Aorta (tissue), 5 donors: ENCODE results near the gene VPS37C. TPM values are rescaled to one million over a fixed set of nuclear protein-coding genes. Genes with fewer than 3 reads are reported as not detected.

Experiments
- ATAC-seq: fragments of 200-7000 bp; cut with Tn5 transposase; one replicate; pipeline ENCODE4 v1.9.1; 2022; ENCODE audit warnings: moderate library complexity; ENCODE audit not compliant: low FRiP score
- DNase-seq, 2 donors: peaks; one replicate each; pipeline ENCODE4 v3.0.0-alpha.2; 2020
- H3K27ac ChIP-seq, 2 donors: one replicate each; pipeline ENCODE4 v1.5.1; 2013; ENCODE audit warnings: low read length in 2 of 2, mild to moderate bottlenecking in 2 of 2, moderate library complexity in 2 of 2, control low read depth in 1 of 2, inconsistent platforms in 1 of 2, low read depth in 1 of 2
- H3K27me3 ChIP-seq, 2 donors: one replicate each; pipeline ENCODE4 v1.6.1; 2013; ENCODE audit warnings: control low read depth in 1 of 2, low read length in 1 of 2, mild to moderate bottlenecking in 1 of 2, moderate library complexity in 1 of 2; ENCODE audit not compliant: insufficient read depth in 2 of 2, control insufficient read depth in 1 of 2
- H3K36me3 ChIP-seq, 2 donors: one replicate each; pipeline ENCODE4 v1.6.1; 2013; ENCODE audit warnings: control low read depth in 1 of 2, low read length in 1 of 2, mild to moderate bottlenecking in 1 of 2; ENCODE audit not compliant: insufficient read depth in 2 of 2, control insufficient read depth in 1 of 2
- H3K4me1 ChIP-seq, 2 donors: one replicate each; pipeline ENCODE4 v1.6.1; 2013; ENCODE audit warnings: low read length in 2 of 2, control low read depth in 1 of 2, mild to moderate bottlenecking in 1 of 2, moderate library complexity in 1 of 2; ENCODE audit not compliant: insufficient read depth in 2 of 2, control insufficient read depth in 1 of 2
- H3K4me3 ChIP-seq, 2 donors: one replicate each; pipeline ENCODE4 v1.5.1; 2013; ENCODE audit warnings: low read length in 2 of 2, control low read depth in 1 of 2, mild to moderate bottlenecking in 1 of 2
- H3K9me3 ChIP-seq: one replicate; pipeline ENCODE4 v1.6.1; 2013; ENCODE audit warnings: mild to moderate bottlenecking, low read length; ENCODE audit not compliant: control insufficient read depth
- WGBS, 2 donors: extraction: QIAGEN DNeasy Blood & Tissue Kit; methylation state at CpG; one replicate each; pipeline ENCODE4 v1.1.7; 2013; 5-methylcytosine and 5-hydroxymethylcytosine counted together
- intact Hi-C, 2 donors: fragments of 100-400 bp; cut with DNase I; formaldehyde crosslinking; loops; one replicate each; pipeline versions ENCODE4 v1.14.2 to v1.15.0; 2022
- polyA plus RNA-seq, 2 donors: library from polyadenylated mRNA; stranded (reverse); fragments of 200-250 nt; gene quantifications; one replicate each; pipeline ENCODE4 v1.2.3, GENCODE V29; 2013
- total RNA-seq, 2 donors: library from RNA; stranded (reverse); fragmentation: NEBNext Ultra II Directional; extraction: Animal tissue kit (Norgen Biotek cat#: 25700); gene quantifications; one replicate each; pipeline ENCODE4 v1.2.1, GENCODE V29; 2021
- donor health status: healthy with polysubstance abuse.
- donor health status: Bipolar disorder and iron deficiency.
- donor health status: DM: no; HTN: no; CAD: no.
- donor health status: DM: no; HTN: no; CAD: no.
- donor health status: DM: yes; HTN: yes; CAD: no.

The VPS37C gene
- total and polyA plus RNA-seq, 4 donors: 12.7 to 39.9 (median 21.9) TPM

DNA sequence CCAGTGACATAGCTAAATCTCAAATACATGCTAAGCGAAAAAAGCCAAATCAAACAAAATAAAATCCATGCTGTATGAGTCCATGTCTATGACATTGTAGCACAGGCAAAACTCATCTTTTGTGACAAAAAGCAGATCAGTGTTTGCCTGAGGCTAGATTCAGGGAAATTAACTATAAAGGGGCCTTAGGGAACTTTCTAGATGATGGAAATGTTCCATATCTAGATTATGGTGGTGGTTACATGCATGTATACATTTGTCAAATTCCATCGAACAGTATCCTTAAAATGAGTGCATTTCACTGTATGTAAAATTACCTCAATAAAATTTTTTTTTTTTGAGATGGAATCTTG, 44.1 kb downstream of the VPS37C start:
- Histone ChIP-seq H3K36me3 (no peaks in the 10 kb centered on the region), H3K27ac (no peak overlapping the region), H3K4me3 (no peak overlapping the region), H3K4me1 (no peaks in the 10 kb centered on the region), H3K27me3 (no peaks in the 10 kb centered on the region), H3K9me3 (no peaks in the 10 kb centered on the region)
- WGBS, 2 donors: 80 to 91% methylated on average over 2 of the region's 2 CpGs
- intact Hi-C loops: no loop called here
- ATAC-seq (no peak), DNase-seq (no peak)

GRCh38 chr11:61116426-61117167, 44.6 kb downstream of the VPS37C start:
- intact Hi-C loops: no loop called here
- 88 to 89% methylated on average over 7 of the region's 7 CpGs for WGBS, 2 donors
- DNase-seq (peak; percentile 13 to 46), ATAC-seq (no peak)
- H3K27me3 ChIP-seq: no peaks in the 10 kb centered on the region
- no peaks in the 10 kb centered on the region for H3K4me1 ChIP-seq
- no peak overlapping the region for H3K27ac ChIP-seq
- no peaks in the 10 kb centered on the region for H3K36me3 ChIP-seq
- no peak overlapping the region for H3K4me3 ChIP-seq
- H3K9me3 ChIP-seq: no peaks in the 10 kb centered on the region

- no peaks in the 10 kb centered on the region for H3K36me3 ChIP-seq
- no peak for ATAC-seq
- WGBS, 2 donors: 83 to 84% methylated on average over 21 of the region's 21 CpGs
Observed at GRCh38 chr11:61115498-61116224, 45.6 kb downstream of the VPS37C start.

DNA sequence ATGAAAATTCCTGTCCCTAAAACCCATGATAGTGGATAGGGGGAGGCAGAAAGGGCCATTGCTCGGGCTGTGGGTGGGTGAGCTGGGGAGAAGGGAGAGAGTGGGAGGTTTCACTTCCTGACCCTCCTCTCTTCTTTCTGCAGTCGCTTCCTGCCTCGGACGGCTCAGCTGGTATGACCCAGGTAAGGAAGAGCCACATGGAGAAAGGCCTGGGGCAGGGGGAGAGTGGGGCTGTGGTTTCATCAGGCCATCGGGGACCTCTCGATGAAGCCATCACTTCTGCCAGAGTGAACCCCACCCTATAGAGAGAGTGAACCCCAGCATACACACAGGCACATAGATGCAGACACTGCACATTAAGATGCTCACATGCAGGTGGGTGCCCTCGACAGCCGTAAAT, 46.3 kb downstream of the VPS37C start:
- Histone ChIP-seq H3K27me3 (no peaks in the 10 kb centered on the region), H3K9me3 (no peaks in the 10 kb centered on the region), H3K36me3 (no peaks in the 10 kb centered on the region), H3K27ac (no peak overlapping the region), H3K4me3 (no peak overlapping the region), H3K4me1 (no peaks in the 10 kb centered on the region)
- no peak for ATAC-seq
- 87% methylated on average over 8 of the region's 8 CpGs for WGBS, 2 donors
- DNase-seq: peak; percentile 16 to 35
- intact Hi-C loops: no loop called here

More at GRCh38 chr11:61115498-61116224, 45.6 kb downstream of the VPS37C start:
- peak; percentile 35 to 58 for DNase-seq
- intact Hi-C loops: no loop called here
- no peak overlapping the region for H3K4me3 ChIP-seq
- H3K4me1 ChIP-seq: no peaks in the 10 kb centered on the region
- no peaks in the 10 kb centered on the region for H3K9me3 ChIP-seq
- H3K27me3 ChIP-seq: no peaks in the 10 kb centered on the region
- H3K27ac ChIP-seq: no peak overlapping the region

DNA sequence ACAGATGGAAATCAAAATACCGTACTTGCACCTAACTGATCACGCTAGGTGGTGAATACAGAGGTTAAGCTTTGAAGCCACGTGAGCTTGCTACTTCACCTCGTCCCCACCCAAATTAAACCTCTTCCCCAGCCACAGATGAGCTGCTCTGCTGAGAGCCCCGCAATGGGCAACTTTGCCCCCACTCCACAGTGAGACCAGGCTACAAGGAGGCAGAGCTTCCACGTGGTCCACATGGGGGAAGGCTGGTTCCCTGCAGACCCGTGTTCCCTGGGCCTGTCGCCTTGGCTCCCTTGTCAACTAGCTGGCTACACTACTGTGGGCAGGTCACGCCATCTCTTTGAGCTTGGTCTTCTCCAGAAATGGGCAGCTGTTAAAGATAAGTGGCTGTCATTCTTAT, 48.0 kb downstream of the VPS37C start:
- ATAC-seq (no peak), DNase-seq (no peak)
- Histone ChIP-seq H3K27me3 (no peaks in the 10 kb centered on the region), H3K27ac (no peak overlapping the region), H3K4me1 (no peaks in the 10 kb centered on the region), H3K4me3 (no peak overlapping the region), H3K9me3 (no peaks in the 10 kb centered on the region), H3K36me3 (no peaks in the 10 kb centered on the region)
- intact Hi-C loops: no loop called here
- WGBS, 2 donors: 84 to 86% methylated on average over 9 of the region's 9 CpGs

DNA sequence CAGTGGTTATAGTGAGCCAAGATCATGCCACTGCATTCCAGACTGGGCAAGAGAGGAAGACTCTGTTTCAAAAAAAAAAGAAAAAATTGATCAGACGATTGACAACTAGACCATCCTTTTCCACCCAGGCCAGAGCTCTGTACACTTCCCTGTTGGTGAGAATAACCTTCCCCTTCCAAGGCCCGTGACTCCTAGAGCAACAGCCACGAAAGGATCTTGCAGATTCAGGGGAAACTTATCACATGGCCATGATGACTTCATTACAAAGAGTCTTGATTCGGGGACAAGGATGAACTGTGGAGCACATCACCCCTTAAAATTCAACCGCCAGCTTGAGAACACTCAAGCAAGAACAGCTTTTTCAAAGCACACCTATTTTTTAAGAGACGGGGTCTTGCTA, 48.7 kb downstream of the VPS37C start:
- DNase-seq (peak; percentile 3 to 33), ATAC-seq (no peak)
- Histone ChIP-seq H3K36me3 (no peaks in the 10 kb centered on the region), H3K4me3 (no peak overlapping the region), H3K4me1 (no peaks in the 10 kb centered on the region), H3K27ac (no peak overlapping the region), H3K27me3 (no peaks in the 10 kb centered on the region), H3K9me3 (no peaks in the 10 kb centered on the region)
- 89 to 93% methylated on average over 6 of the region's 6 CpGs for WGBS, 2 donors
- intact Hi-C loops: no loop called here

DNA sequence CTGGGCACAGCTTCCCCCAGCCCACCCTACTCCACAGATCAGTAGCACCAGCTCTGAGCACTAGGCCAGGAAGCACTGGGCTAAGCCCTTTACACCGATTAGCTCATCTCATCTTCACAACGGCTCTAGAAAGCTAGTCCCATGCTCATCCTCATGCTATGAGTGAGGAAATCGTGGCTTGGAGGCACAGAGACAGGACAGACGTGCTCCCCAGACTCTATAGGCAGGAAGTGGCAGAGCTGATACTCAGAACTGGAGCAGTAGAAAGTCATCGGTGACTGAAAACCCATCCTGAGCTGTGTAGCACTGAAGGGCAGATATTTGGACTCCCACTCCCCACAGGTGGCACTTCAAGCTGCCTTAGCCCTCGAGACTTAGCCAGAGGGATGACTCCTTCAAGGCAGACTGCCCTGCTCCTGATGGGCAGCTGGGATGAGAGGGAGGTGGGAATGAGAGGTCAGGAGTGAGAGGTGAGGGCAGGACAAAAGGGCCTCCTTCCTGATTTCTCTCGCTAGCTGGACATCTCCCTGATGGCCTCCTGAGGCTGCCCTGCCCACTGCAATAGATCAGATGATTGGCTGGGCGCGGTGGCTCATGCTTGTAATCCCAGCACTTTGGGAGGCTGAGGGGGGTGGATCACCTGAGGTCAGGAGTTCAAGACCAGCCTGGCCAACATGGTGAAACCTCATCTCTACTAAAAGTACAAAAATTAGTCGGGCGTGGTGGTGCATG, 49.3 kb downstream of the VPS37C start:
- Histone ChIP-seq H3K27ac (no peak overlapping the region), H3K4me1 (no peaks in the 10 kb centered on the region), H3K4me3 (no peak overlapping the region), H3K36me3 (no peaks in the 10 kb centered on the region), H3K9me3 (no peaks in the 10 kb centered on the region), H3K27me3 (no peaks in the 10 kb centered on the region)
- DNase-seq: peak; percentile 25 to 27
- 88 to 89% methylated on average over 11 of the region's 11 CpGs for WGBS, 2 donors
- no peak for ATAC-seq
- intact Hi-C loops: no loop called here

- Histone ChIP-seq H3K9me3 (no peaks in the 10 kb centered on the region), H3K36me3 (no peaks in the 10 kb centered on the region), H3K4me1 (no peaks in the 10 kb centered on the region), H3K4me3 (no peak overlapping the region), H3K27ac (no peak overlapping the region), H3K27me3 (no peaks in the 10 kb centered on the region)
- ATAC-seq: no peak
- whole genome bisulfite sequencing, 2 donors: 87 to 90% methylated on average over 6 of the region's 6 CpGs
- no peak for DNase-seq
- intact Hi-C loops: no loop called here
Observed at GRCh38 chr11:61111050-61111435, 50.2 kb downstream of the VPS37C start.
